ENCODE measurements around the gene BAIAP2.

- TF ChIP-seq CTCF (conservative IDR thresholded peaks at IDR 0.05; ENCODE audit: low read length) = no peak
- no peak for TF ChIP-seq EZH2phosphoT487 (IDR thresholded peaks at IDR 0.05; ENCODE audit: borderline replicate concordance)
These were observed 28.4 kb downstream of the BAIAP2 start for GRCh38 chr17:81063106-81064093.

All from Loucy (cell line).